ENCODE results near the gene ITGA11. TPM values are rescaled to one million over a fixed set of nuclear protein-coding genes. Genes with fewer than 3 reads are reported as not detected.

The ITGA11 gene
- total and polyA plus RNA-seq, 2 of the 13 experiments (the other 11 are each of a cell fraction or from before 2014, with no cell fraction given): not detected

- no peak for TF ChIP-seq FOXM1 (CRISPR knock-in tag; IDR thresholded peaks at IDR 0.05)
- no peak for TF ChIP-seq CENPT (CRISPR knock-in tag; IDR thresholded peaks at IDR 0.05; ENCODE audit: low read depth)
- TF ChIP-seq PTBP1 (IDR thresholded peaks at IDR 0.05; ENCODE audit: low read depth, low read length, poor library complexity, severe bottlenecking): no peak
- no peak for TF ChIP-seq TOPORS (CRISPR knock-in tag; IDR thresholded peaks at IDR 0.05)
- no peak for TF ChIP-seq IKZF1 (IDR thresholded peaks at IDR 0.05)
- TF ChIP-seq TBL1XR1 (IDR thresholded peaks at IDR 0.05; ENCODE audit: borderline replicate concordance, low read length, partially characterized antibody): no peak
- no peak for TF ChIP-seq ZNF784 (CRISPR knock-in tag; IDR thresholded peaks at IDR 0.05; ENCODE audit: borderline replicate concordance)
- no peak for TF ChIP-seq AHDC1 (CRISPR knock-in tag; IDR thresholded peaks at IDR 0.05; ENCODE audit: borderline replicate concordance)
- no peak for TF ChIP-seq MAFG (CRISPR knock-in tag; IDR thresholded peaks at IDR 0.05)
- no peak for TF ChIP-seq ZNF337 (CRISPR knock-in tag; IDR thresholded peaks at IDR 0.05; ENCODE audit: borderline replicate concordance, low read depth)
- no peak for TF ChIP-seq NONO (IDR thresholded peaks at IDR 0.05)
- TF ChIP-seq NONO (CRISPR knock-in tag; conservative IDR thresholded peaks at IDR 0.05): no peak
- TF ChIP-seq ZNF563 (CRISPR knock-in tag; IDR thresholded peaks at IDR 0.05): no peak
- no peak for TF ChIP-seq FOXJ3 (CRISPR knock-in tag; IDR thresholded peaks at IDR 0.05; ENCODE audit: borderline replicate concordance)
- no peak for TF ChIP-seq DMAP1 (CRISPR knock-in tag; IDR thresholded peaks at IDR 0.05)
- TF ChIP-seq THYN1 (CRISPR knock-in tag; IDR thresholded peaks at IDR 0.05; ENCODE audit: borderline replicate concordance, low read depth): no peak
- TF ChIP-seq ZNF720 (CRISPR knock-in tag; IDR thresholded peaks at IDR 0.05): no peak
- TF ChIP-seq ZMAT3 (CRISPR knock-in tag; conservative IDR thresholded peaks at IDR 0.05): no peak
- TF ChIP-seq PHF20 (CRISPR knock-in tag; IDR thresholded peaks at IDR 0.05): no peak
- no peak for TF ChIP-seq ADNP (CRISPR knock-in tag; IDR thresholded peaks at IDR 0.05)
- TF ChIP-seq ZZZ3 (CRISPR knock-in tag; IDR thresholded peaks at IDR 0.05; ENCODE audit: borderline replicate concordance): no peak
- TF ChIP-seq POGK (CRISPR knock-in tag; conservative IDR thresholded peaks at IDR 0.05): no peak
- no peak for TF ChIP-seq ZNF180 (CRISPR knock-in tag; IDR thresholded peaks at IDR 0.05; ENCODE audit: borderline replicate concordance, low read depth)
Measured at GRCh38 chr15:68275165-68275746, 156.7 kb downstream of the ITGA11 start (continued).
